GM23338 (cell line): ENCODE results near the gene AKR1C1. TPM values are rescaled to one million over a fixed set of nuclear protein-coding genes. Genes with fewer than 3 reads are reported as not detected.

Experiments used
- ATAC-seq: fragments of 200-7000 bp; cut with Tn5 transposase; 3 replicates; pipeline ENCODE4 v1.9.1; 2020
- DNase-seq: peaks from one replicate; pipeline ENCODE4 v3.0.0-alpha.2; 2015; ENCODE audit warnings: low spot score
- H2AFZ ChIP-seq: fragments of 200-600 bp; sonication (generic); 2 replicates; pipeline ENCODE4 v1.8.0; 2016; ENCODE audit warnings: antibody characterized with exemption, mild to moderate bottlenecking, moderate library complexity
- H3F3A ChIP-seq: fragments of 200-600 bp; sonication (generic); replicated peaks from 2 replicates; pipeline ENCODE4 v1.8.0; 2017; ENCODE audit warnings: antibody characterized with exemption, mixed run types, low read depth
- H3K27ac ChIP-seq: fragments of 200-600 bp; sonication (generic); 2 replicates; pipeline ENCODE4 v1.6.1; 2016; ENCODE audit warnings: low read depth
- H3K27me3 ChIP-seq: fragments of 200-600 bp; sonication (generic); 2 replicates; pipeline ENCODE4 v1.8.0; 2016; ENCODE audit warnings: mild to moderate bottlenecking, mixed run types, moderate library complexity; ENCODE audit not compliant: insufficient read depth
- H3K36me3 ChIP-seq: fragments of 200-600 bp; sonication (generic); 2 replicates; pipeline ENCODE4 v1.8.0; 2016; ENCODE audit warnings: mild to moderate bottlenecking; ENCODE audit not compliant: insufficient read depth
- H3K4me1 ChIP-seq: fragments of 200-600 bp; sonication (generic); 2 replicates; pipeline ENCODE4 v1.8.0; 2016; ENCODE audit warnings: mild to moderate bottlenecking, moderate library complexity; ENCODE audit not compliant: insufficient read depth
- H3K4me2 ChIP-seq: fragments of 200-600 bp; sonication (generic); 2 replicates; pipeline ENCODE4 v1.7.1; 2017; ENCODE audit warnings: mixed run types
- H3K4me3 ChIP-seq: fragments of 200-600 bp; sonication (generic); 2 replicates; pipeline ENCODE4 v1.6.1; 2016; ENCODE audit warnings: mixed run types
- H3K79me2 ChIP-seq: fragments of 200-600 bp; sonication (generic); replicated peaks from 2 replicates; pipeline ENCODE4 v1.8.0; 2017; ENCODE audit warnings: mild to moderate bottlenecking; ENCODE audit not compliant: insufficient read depth
- H3K9me2 ChIP-seq: fragments of 200-600 bp; sonication (generic); 2 replicates; pipeline ENCODE4 v1.8.0; 2017; ENCODE audit not compliant: insufficient read depth
- H4K20me1 ChIP-seq: fragments of 200-600 bp; sonication (generic); replicated peaks from 2 replicates; pipeline ENCODE4 v1.8.0; 2017; ENCODE audit warnings: mild to moderate bottlenecking; ENCODE audit not compliant: insufficient read depth
- H3K27ac Mint-ChIP-seq: 2 replicates; pipeline ENCODE4 v1.8.0; 2020; ENCODE audit warnings: inconsistent platforms, mild to moderate bottlenecking, moderate library complexity, mixed read lengths
- H3K27me3 Mint-ChIP-seq: 3 replicates; pipeline ENCODE4 v1.8.0; 2022; ENCODE audit warnings: low read depth, mild to moderate bottlenecking, moderate library complexity, mixed read lengths, inconsistent platforms; ENCODE audit not compliant: insufficient read depth, poor library complexity
- H3K36me3 Mint-ChIP-seq: 3 replicates; pipeline ENCODE4 v1.8.0; 2021; ENCODE audit warnings: low read depth, mild to moderate bottlenecking, inconsistent platforms, moderate library complexity, mixed read lengths
- H3K4me1 Mint-ChIP-seq: 3 replicates; pipeline ENCODE4 v1.8.0; 2020; ENCODE audit warnings: mild to moderate bottlenecking, inconsistent platforms, mixed read lengths
- H3K4me3 Mint-ChIP-seq: 3 replicates; pipeline ENCODE4 v1.8.0; 2021; ENCODE audit warnings: moderate library complexity, mild to moderate bottlenecking, inconsistent platforms, mixed read lengths
- H3K9me3 Mint-ChIP-seq: 3 replicates; pipeline ENCODE4 v1.8.0; 2020; ENCODE audit warnings: moderate library complexity, mild to moderate bottlenecking, inconsistent platforms, mixed read lengths
- CREB1 ChIP-seq: fragments of 250-450 bp; sonication (Bioruptor Pico); IDR thresholded peaks from 2 replicates; pipeline ENCODE4 v1.5.0; 2020; ENCODE audit warnings: low read depth, mild to moderate bottlenecking, moderate library complexity
- CTCF ChIP-seq, 2 experiments: fragments of 200-600 bp in 1 of 2; sonication (generic) in 1 of 2; conservative IDR thresholded peaks; 2 replicates each; pipeline versions ENCODE4 v1.5.1 to v1.6.1; 2016 to 2017; ENCODE audit warnings: antibody characterized with exemption in 2 of 2, low read depth in 2 of 2, mild to moderate bottlenecking in 2 of 2, moderate library complexity in 1 of 2
- ETS1 ChIP-seq: IDR thresholded peaks from 2 replicates; pipeline ENCODE4 v1.6.1; 2016; ENCODE audit warnings: antibody characterized with exemption
- JUNB ChIP-seq: IDR thresholded peaks from one replicate; pipeline ENCODE4 v1.6.1; 2016; ENCODE audit warnings: antibody characterized with exemption; ENCODE audit not compliant: unreplicated experiment
- NANOG ChIP-seq: IDR thresholded peaks from 2 replicates; pipeline ENCODE4 v1.6.1; 2016; ENCODE audit warnings: antibody characterized with exemption, borderline replicate concordance
- POLR2AphosphoS5 ChIP-seq: IDR thresholded peaks from 2 replicates; pipeline ENCODE4 v1.6.1; 2016; ENCODE audit warnings: antibody characterized with exemption, low read depth
- STAT1 ChIP-seq: IDR thresholded peaks from one replicate; pipeline ENCODE4 v1.6.1; 2016; ENCODE audit warnings: antibody characterized with exemption; ENCODE audit not compliant: unreplicated experiment
- ZNF114 ChIP-seq: fragments of 250-450 bp; sonication (Bioruptor Pico); IDR thresholded peaks from 2 replicates; pipeline ENCODE4 v1.5.0; 2020; ENCODE audit warnings: mild to moderate bottlenecking, moderate library complexity
- ZNF462 ChIP-seq: fragments of 250-450 bp; sonication (Bioruptor Pico); IDR thresholded peaks from 2 replicates; pipeline ENCODE4 v1.5.0; 2020; ENCODE audit warnings: mild to moderate bottlenecking, moderate library complexity
- polyA plus RNA-seq: library from polyadenylated mRNA; unstranded; fragments of >200 nt; fragmentation: Nextera tagmentation; extraction: Ambion mirVana; gene quantifications from 2 replicates; pipeline ENCODE4 v1.2.1, GENCODE V29; 2016
- total RNA-seq: library from RNA; depleted of rRNA; stranded (reverse); fragments of >200 nt; shearing (Covaris generic); gene quantifications from 2 replicates; pipeline ENCODE4 v1.2.3, GENCODE V29; 2014

AKR1C1 gene
- total and polyA plus RNA-seq, 2 experiments from 2014 or later: 2.6 to 5.1 TPM

GRCh38 chr10:4977025-4977424 lies 13.8 kb downstream of the AKR1C1 start:
- Histone ChIP-seq H4K20me1 (no peaks in the 10 kb centered on the region), H3K27ac (no peak overlapping the region), H3K4me3 (no peak overlapping the region), H3K4me1 (peaks cover 8% of the 10 kb centered on the region; the same call in 1 of the 2 replicates), H3K36me3 (no peaks in the 10 kb centered on the region), H2AFZ (no peak overlapping the region), H3K4me2 (no peak overlapping the region), H3K27me3 (no peaks in the 10 kb centered on the region), H3K9me2 (no peaks in the 10 kb centered on the region), H3F3A (no peaks in the 10 kb centered on the region), H3K79me2 (no peaks in the 10 kb centered on the region)
- H3K27ac Mint-ChIP-seq: no peak overlapping the region
- DNase-seq: no peak
- H3K36me3 Mint-ChIP-seq: no peaks in the 10 kb centered on the region; the same call in 2 of the 3 replicates
- peaks cover 9% of the 10 kb centered on the region for H3K4me1 Mint-ChIP-seq
- no peak for ATAC-seq
- no peak overlapping the region for H3K4me3 Mint-ChIP-seq
- TF ChIP-seq STAT1 (no peak), JUNB (no peak), POLR2AphosphoS5 (no peak), CTCF (conservative IDR thresholded peaks at IDR 0.05; ENCODE audit: low read depth in 2 of 2) (no peak), ZNF462 (CRISPR knock-in tag) (no peak), ZNF114 (CRISPR knock-in tag) (no peak), NANOG (no peak), ETS1 (no peak), CREB1 (CRISPR knock-in tag) (no peak)
- peaks cover 5% of the 10 kb centered on the region for H3K27me3 Mint-ChIP-seq
- H3K9me3 Mint-ChIP-seq: no peaks in the 10 kb centered on the region
